C1 segment of cervical spinal cord (tissue), 14 donors: ENCODE measurements around the gene PTGER3.

Experiments used
- DNase-seq, 14 donors: peaks; one replicate each; lab custom pipeline; 2025; lab: John Stamatoyannopoulos, UW

The PTGER3 gene

DNA sequence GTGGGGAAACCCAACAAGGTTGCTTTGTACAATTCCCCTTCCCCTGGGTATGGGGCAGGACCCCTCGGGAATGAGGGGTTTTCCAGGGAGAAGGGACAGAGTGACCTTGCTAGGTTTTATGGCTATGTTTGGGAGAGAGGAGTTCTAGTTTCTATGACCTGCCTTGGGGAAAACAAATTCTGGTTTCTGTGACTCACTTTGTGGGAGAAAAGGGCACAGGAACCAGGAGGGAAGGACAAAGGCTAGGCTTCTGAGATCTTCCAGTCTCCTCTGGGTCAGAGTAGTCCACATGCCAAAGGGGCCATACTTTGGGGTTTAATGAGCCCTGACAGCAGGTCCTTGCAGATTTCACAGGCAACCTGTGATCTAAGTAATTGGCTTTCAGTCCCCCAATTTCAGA lies 5.5 kb upstream of the PTGER3 start:
- no peak for DNase-seq

DNA sequence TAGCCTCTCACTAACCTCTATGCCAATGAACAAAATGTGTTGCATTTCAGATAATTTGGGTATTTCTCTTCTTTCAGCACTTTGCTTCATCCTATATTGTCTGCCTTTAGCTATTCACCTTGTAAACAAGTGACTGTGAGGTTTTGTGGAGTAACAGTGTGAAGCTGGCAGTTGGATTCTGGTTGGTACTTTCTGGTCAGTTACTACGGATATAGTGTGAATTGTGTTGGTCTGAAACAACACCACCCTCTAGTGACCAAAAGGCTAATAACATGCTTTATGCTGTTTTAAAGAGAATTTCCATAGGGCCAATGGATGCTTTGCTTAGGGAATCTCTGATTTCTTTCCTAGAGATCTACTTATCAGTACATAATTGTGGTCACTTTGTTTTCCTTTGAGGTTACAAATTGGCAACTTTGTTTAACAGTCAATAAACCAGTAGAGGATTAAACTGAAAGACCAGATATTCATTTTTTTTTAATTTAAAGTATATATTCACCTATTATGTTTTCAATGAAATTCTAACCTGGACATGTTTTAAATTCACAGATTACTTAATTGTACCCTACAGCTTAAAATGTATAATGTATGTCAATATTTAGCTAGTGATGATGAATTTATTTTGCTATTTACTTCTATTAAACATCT lies 2.5 kb upstream of the PTGER3 start:
- DNase-seq = peak in 2 of 14 donors; percentile 4 to 15

DNA sequence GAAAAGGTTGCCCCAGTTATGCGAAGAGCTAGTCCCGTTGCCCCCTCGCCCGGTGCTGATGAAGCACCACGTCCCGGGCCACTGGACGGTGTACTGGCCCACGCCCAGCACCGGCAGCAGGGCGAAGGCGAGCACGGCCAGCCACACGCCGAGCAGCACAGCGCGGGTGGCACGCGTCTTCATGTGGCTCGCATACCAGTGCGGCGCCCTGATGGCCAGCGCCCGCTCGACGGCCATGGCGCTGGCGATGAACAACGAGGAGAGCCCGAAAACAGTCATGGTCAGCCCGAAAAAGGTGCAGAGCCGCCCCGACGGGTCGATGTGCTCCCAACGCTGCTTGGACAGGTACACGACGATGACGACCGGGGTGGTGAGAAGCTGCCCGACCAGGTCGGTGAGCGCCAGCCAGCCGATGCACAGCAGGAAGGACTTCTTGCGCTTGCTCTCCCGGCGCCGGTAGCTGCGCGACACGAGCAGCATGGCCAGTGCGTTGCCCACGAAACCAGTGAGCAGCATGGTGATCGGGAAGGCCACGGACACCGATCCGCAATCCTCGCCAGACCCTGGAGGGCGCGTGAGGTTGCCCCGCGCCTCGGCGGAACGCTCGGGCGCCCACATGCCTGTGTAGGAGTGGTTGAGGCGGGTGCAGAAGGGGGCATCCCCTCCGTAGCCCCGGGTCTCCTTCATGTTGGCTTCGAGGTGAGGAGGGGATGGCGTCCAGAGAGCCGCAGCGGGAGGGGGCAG lies 553 bp downstream of the PTGER3 start:
- DNase-seq = no peak

DNA sequence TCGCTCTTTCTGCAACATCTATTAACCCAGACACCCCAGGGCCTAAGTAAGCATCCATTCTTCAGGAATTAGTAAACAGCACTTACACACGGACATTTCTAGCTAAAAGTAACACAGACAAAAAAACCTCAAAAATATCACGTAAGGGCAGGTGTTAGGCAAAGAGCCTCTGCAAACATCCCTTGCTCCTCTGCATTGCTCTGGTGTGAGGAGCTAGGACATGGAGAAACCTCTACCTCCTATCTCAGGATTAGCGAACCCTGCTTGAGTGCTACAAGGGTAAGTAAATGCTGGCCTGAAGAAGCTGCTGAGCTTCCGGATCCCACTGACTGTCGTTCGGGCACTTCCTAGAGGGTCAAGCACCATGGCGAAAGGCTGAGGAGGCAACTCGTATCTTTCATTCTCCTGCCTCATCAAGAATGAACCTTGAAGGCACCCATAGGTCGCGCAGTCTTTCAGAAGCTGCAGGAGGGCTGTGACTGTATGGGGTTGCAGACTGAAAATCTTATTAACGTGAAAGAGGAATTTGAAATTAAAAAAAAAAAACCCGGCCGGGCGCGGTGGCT lies 2.1 kb downstream of the PTGER3 start:
- DNase-seq = no peak

DNA sequence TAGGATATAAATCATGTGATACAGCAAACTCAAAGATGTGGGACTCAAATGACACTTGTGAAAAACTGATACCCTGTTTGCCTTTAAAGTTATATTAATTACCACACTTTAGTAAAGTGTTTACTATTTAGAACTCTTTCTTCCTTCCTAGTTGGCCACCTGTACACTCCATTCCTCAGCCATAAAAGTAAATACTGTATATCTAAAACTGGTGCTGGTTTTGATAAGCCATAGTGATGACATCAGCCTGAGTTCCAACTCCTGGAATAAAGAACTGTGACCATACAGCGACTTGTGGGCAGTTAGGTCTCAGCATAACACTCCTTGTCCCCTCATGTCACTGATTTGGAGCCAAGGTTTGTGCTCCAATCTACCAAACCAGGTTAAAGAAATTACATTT lies 2.8 kb downstream of the PTGER3 start:
- DNase-seq = no peak

DNA sequence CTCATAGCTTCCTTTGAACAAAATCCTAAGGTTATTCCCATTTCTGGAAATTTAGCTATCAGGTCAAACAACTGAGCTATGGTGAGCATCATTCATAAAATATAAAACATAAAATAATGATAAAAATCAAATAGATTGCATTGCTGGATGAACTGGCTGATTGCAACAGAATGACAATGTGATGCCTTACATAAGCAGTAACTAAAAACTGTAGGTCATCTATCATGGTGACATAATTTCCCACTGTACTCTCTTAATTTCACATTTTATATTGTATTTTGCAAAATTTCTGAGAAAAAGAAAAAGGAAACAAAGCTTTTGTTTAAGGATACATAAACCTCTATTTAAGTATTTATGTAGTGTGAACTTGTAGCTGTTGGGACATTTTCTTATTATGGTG lies 4.6 kb downstream of the PTGER3 start:
- no peak for DNase-seq

DNA sequence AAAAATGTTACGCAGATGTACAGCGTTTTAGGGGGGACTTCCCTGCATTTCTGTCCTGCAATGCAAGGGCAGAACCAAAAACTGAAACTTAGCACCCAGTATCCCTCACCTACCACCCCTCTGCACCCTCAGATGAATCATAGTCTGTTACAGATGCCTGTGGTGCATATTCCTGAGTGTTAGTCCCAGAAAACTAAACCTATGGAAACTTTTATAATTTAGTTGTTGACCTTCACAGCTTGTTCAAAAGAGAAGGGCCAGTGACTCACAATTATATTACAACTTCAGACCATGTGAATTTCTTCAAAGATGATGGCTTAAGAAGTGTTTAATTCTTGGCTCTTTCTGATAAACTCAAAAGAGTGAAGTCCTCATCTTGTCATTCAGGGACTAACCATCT lies 5.8 kb downstream of the PTGER3 start:
- no peak for DNase-seq

DNA sequence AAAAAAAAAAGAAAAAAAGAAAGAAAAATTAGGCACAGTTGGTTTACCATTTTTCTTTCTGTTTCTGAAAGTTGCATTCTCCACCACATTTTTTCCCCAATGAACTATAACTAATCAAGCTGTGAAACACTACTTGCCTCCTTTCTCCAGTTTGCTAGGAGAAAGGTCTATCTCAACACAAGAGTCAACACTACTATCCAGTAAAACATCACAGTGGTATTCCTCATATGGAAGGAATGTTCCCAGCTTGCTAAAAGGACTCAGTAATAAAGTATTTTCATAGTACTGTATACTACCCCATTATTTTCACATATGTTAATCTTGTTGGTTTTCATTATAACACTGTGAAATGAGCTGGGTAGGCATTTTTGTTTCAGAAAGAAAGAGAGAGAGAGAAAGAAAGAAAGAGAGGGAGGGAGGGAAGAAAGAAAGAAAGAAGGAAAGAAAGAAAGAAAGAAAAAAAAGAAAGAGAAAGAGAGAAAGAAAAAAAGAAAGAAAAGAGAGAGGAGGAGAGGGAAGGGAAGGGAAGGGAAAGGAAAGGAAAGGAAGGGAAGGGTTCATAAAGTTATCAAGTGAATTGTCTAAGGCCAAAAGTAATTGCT lies 7.9 kb downstream of the PTGER3 start:
- no peak for DNase-seq

DNA sequence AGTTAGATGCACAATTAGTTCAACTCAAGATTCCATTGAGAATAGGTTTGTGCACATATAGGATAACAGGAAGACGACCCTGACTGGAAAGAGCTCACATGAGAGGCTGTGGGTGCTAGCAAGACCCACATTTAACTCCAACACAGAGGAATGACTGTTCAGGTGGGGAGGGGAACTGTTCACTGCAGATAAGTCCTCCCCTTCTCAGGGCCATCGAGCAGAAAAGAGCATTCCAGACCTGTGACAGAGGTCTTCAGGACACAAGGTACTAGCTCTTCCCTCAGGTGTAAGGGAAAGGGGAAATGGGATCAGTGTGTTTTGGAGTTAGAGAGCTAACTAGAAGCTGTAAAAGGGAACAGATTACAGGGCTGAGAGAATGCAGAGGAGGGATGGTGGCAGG lies 8.7 kb downstream of the PTGER3 start:
- DNase-seq = no peak

DNA sequence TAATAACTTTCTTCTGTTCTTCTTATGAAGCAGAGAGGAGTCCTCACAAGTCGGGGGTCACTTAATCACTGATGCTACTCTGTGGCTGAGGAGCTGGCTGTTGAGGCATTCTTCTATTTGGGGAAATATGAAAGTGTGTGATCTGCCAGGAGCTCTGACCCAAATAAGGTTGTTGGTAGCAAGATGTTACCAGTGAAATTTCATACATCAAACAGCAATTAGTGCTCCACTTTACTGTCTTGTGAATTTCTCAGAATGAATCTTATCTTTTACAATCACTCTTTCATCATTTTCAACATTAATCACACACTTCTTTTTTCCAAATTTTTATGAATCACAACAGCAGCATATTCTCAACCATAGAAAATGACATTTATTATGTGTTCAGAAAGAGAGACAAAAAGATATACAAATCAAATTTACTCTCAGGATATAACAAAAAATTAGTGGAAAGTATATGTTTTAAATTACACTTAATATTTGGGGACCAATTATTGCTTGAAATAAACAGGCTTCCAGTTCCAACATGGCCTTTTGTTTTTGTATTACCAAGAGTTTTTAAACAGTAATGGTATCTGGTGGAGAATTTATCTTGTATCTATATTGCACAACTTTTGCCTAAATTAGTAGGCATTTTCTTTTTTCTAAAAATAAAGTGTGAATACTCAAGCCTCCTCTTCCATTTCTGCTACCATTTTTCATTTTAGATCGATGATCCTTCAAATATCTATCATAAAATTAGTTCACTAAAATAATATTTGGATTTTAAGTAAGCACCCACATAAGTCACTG lies 9.6 kb downstream of the PTGER3 start:
- no peak for DNase-seq

DNA sequence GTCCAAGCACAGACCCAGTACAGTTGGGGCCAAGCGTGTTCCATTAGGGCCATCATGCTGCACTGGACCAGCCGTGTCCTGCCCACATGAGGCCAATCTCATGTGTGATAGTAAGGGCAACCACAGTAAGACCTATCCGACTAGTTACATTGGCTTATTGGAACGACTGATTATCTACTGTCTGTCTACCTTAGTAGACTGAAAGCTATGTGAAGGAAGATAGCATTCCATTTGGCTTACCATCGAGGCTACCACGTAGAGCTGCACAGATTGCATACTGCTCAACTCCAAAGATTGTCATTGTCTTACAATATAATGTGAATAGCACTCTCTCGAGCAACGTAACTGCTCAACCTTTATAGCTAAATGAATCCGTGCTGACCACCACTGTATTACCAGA lies 10.6 kb downstream of the PTGER3 start:
- no peak for DNase-seq

DNA sequence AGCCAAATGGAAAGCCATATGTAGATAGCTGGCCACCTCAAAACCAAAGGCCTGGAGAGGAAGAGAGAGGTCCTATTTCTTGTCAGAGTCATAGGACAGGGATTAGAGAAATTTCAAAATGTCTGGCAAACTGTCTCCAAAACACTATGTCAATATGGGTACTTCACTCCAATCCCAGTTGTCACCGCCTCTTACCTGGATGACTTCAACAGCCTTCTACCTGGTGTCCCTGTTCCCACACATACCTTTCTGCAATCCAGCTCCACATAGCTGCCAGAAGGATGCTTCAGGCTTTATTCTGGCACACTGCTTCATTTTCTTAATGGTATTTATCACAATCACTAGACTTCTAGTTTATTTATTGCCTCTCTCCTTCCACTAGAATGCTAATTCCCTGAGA lies 14.5 kb downstream of the PTGER3 start:
- DNase-seq = no peak

DNA sequence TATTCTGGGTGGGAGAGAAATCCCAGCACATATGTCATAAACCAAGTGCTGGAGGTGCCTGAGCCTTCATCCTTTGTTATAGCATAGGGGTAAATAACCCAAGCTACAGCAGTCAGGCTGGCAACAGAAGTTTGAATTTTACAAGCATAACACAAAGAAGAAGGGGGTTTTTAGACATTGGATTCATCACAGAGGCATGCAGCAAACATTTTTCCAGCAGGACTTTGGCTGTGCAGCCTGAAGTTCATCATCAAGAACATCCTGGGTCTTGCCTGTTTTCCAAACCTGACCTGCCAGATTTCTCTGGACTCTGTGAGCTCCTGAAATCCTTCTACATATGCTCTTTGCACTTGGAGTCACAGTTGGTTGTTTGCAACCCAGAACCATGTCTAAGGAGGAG lies 16.2 kb downstream of the PTGER3 start:
- DNase-seq = no peak

DNA sequence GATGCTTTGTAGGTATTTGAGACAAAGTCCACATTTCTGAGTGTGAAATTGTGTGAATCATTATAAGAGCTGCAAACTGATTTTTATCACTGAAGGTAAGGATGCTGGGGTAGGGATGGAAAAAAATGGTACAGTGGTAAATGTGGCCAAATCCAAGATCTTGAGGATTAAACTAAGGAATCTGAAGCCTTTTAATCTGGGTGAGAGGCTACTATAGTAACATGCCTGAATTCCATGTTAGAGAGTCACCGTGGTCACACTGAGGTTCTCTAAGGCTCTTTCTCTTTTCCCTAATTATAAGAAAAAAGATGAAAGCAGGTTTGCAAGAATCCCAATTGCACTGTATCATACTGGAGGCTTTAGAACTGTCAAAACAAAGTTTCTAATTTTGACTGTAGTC lies 17.6 kb downstream of the PTGER3 start:
- DNase-seq = no peak

DNA sequence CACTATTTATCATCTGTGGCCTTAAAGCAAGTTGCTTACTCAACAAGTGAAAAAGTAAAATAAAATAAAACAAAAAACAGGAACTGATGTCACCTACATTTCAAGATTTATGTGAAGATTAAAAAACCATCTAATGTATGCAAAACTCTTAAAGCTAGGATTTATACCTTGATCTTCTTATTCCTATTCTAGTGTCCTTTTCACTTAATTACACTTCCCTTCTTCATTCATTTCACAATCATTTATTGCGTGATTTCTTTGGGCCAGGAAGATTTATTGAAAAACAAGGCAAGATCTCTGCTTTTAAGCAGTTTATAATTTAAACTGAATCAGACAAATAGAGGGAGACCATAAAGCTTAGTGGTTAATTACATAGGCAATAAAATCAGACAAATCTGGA lies 18.6 kb downstream of the PTGER3 start:
- DNase-seq = no peak

DNA sequence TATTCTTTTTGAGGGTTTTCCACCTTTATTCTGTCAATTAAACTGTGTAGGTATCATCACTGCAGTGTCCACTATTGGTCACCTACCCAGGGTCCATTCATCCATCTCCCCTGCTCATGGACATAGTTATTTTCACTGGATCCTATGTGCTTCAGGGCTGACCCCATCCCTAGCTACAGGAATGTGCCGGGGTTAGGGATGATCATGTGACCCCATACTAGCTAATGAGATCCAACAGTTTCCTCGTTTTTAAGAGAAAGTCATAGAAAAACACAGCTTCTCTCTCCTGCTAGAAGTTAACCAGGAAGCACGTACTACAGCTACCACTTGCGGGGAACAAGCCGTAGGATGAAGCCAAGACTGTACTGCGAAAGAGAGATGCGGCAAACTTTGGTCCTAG lies 19.6 kb downstream of the PTGER3 start:
- DNase-seq = no peak

DNA sequence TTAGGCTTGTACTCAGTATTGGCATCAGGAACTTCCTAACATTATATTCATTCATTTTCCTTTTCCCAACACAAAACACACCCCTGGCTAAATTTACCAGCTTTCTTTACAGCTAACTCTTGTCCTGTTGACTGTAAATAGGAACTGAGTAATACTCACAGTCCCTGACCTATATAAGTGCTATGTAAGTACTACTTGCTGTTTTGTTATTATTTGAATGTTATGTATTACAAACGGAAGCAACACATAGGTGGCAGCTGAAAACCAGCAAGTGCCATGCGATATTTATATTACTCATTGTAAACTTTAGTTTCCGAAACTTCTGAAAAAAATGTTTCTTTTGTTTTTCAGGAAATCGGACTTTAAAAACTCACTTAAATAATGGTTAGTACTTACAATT lies 21.5 kb downstream of the PTGER3 start:
- DNase-seq = no peak

DNA sequence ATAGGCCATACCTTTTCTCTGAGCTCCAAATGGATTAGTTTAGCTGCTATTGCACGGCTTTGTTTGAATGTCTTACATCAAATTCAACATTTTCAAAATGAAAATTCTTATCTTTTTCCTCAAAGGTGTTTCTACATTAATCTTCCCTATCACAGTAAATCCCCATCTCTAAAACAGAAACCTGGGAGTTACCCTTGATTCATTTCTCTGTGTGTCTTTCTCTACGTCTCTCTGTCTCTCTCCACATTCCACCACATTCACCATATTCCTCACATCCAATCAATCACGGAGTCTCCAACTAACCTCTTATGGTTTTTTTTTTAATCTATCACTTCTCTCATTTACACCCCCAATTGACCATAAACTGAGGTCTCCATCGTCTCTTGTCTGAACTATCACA lies 24.1 kb downstream of the PTGER3 start:
- no peak for DNase-seq

DNA sequence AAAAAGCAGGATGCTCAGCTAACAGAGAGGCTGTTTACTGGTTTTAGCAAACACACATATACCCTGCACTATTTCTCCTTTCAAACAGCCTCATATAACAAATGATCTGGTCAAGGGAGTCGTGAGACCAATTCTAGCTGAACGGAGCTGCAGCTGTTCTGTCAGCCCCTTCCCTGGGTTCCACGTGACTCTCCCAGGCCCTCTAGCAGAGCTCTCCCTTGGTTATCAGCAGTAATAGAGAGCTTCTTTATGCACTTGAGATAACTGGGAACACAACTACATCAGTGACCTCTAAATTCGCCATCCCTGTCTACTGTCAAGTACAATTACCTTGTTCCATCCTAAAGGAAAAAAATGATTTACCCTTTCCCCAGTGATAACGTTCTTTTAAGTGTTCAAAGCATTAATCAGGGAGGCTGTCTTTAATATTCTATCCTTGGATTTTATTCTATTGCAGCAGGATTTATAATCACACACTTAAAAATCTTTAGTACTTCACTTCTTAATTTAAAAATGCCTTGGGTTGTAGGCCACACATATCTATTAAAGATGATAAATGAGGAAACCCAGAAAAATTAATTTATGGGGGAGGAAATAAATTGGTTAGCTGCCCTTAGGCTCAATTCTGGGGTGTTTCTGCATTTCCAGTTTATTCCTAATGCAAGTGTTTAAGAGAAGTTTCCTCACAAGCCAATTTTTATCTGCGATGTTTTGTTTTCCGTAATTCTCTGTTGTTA lies 28.2 kb downstream of the PTGER3 start:
- peak in 4 of 14 donors; percentile 1 to 12 (median 4) for DNase-seq

DNA sequence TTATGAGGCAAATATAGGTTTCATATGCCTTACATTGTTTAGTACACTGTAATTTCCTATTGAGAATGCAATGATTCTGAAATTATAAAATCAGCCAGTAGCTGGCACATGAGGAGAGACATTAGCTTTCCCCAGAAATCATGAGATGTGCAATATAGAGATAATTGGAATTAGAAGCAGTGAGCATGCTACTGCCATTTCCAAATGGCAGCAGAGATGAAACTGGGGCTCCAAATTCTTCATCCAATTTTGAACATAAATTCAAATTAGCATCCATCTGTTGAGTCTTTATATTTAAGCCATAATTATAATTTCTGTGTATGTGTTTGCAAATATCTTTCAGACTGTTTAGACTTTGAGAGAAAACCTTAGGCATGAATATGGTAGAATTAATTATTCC lies 28.8 kb downstream of the PTGER3 start:
- DNase-seq = no peak

DNA sequence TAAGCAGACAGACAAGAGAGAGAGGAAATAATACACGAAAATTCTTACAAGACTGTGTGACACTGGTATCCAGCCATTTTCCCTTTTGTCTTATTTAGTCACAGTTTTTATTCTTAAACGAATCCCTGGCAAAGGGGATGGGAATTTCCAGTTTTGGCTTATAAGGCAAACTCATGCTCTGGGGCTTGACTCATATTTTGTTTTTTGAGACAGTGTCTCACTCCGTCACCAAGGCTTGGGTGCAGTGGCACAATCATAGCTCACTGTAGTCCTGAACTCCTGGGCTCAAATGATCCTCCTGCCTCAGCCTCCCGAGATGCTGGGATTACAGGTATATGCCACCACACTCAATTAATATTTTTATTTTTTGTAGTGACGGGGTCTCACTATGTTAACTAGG lies 31.9 kb downstream of the PTGER3 start:
- no peak for DNase-seq
